Astrocyte (in vitro differentiated cells and primary cell): Measurements from ENCODE around the gene GPC5. TPM values are rescaled to one million over a fixed set of nuclear protein-coding genes. Genes with fewer than 3 reads are reported as not detected.

Source experiments
- DNase-seq: peaks from one replicate; pipeline ENCODE4 v3.0.0-alpha.2; 2010; ENCODE audit warnings: low read depth
- FAIRE-seq: peaks from 2 replicates; lab custom pipeline; 2011; peaks lifted over from hg19 to GRCh38; lab: Jason Lieb, UNC
- H2AFZ ChIP-seq: 2 replicates; pipeline ENCODE4 v1.6.0; 2012; ENCODE audit warnings: low read depth, low read length, inconsistent platforms
- H3K27ac ChIP-seq: 2 replicates; pipeline ENCODE4 v1.5.1; 2011; ENCODE audit warnings: low read depth, low read length, inconsistent platforms
- H3K27me3 ChIP-seq: 2 replicates; pipeline ENCODE4 v1.6.0; 2011; ENCODE audit warnings: low read length, inconsistent platforms; ENCODE audit not compliant: insufficient read depth
- H3K36me3 ChIP-seq: 2 replicates; pipeline ENCODE4 v1.5.1; 2011; ENCODE audit warnings: low read length, inconsistent platforms; ENCODE audit not compliant: insufficient read depth
- H3K4me1 ChIP-seq: 2 replicates; pipeline ENCODE4 v1.5.1; 2011; ENCODE audit warnings: low read length, inconsistent platforms; ENCODE audit not compliant: insufficient read depth
- H3K4me2 ChIP-seq: 2 replicates; pipeline ENCODE4 v1.6.0; 2012; ENCODE audit warnings: low read length, inconsistent platforms
- H3K4me3 ChIP-seq: 2 replicates; pipeline ENCODE4 v1.5.1; 2011; ENCODE audit warnings: low read depth, mild to moderate bottlenecking, low read length, inconsistent platforms; ENCODE audit not compliant: insufficient read depth
- H3K79me2 ChIP-seq: 2 replicates; pipeline ENCODE4 v1.6.0; 2012; ENCODE audit warnings: mild to moderate bottlenecking, low read length, inconsistent platforms; ENCODE audit not compliant: insufficient read depth
- H3K9ac ChIP-seq: 2 replicates; pipeline ENCODE4 v1.6.0; 2012; ENCODE audit warnings: mild to moderate bottlenecking, low read length, inconsistent platforms
- H3K9me3 ChIP-seq: 2 replicates; pipeline ENCODE4 v1.5.1; 2012; ENCODE audit warnings: low read depth, mild to moderate bottlenecking, low read length, inconsistent platforms; ENCODE audit not compliant: insufficient read depth
- H4K20me1 ChIP-seq: 2 replicates; pipeline ENCODE4 v1.6.0; 2012; ENCODE audit warnings: low read length, inconsistent platforms; ENCODE audit not compliant: insufficient read depth
- H3K27ac Mint-ChIP-seq: one replicate; pipeline ENCODE4 v1.8.0; 2021; ENCODE audit warnings: mild to moderate bottlenecking, mixed read lengths; ENCODE audit not compliant: unreplicated experiment
- H3K27me3 Mint-ChIP-seq: one replicate; pipeline ENCODE4 v1.8.0; 2021; ENCODE audit warnings: low read depth, mixed read lengths; ENCODE audit not compliant: unreplicated experiment
- H3K36me3 Mint-ChIP-seq: one replicate; pipeline ENCODE4 v1.8.0; 2021; ENCODE audit warnings: low read depth, mixed read lengths; ENCODE audit not compliant: unreplicated experiment
- H3K4me1 Mint-ChIP-seq: one replicate; pipeline ENCODE4 v1.8.0; 2021; ENCODE audit warnings: low read depth, mixed read lengths; ENCODE audit not compliant: unreplicated experiment
- H3K4me3 Mint-ChIP-seq: one replicate; pipeline ENCODE4 v1.8.0; 2021; ENCODE audit warnings: mild to moderate bottlenecking, moderate library complexity, mixed read lengths; ENCODE audit not compliant: unreplicated experiment
- H3K9me3 Mint-ChIP-seq: one replicate; pipeline ENCODE4 v1.8.0; 2021; ENCODE audit warnings: mild to moderate bottlenecking, mixed read lengths; ENCODE audit not compliant: unreplicated experiment
- EZH2 ChIP-seq: IDR thresholded peaks from 2 replicates; pipeline ENCODE4 v1.6.1; 2012; ENCODE audit warnings: mild to moderate bottlenecking, low read length, inconsistent platforms; ENCODE audit not compliant: insufficient read depth
- total RNA-seq: library from RNA; stranded (reverse); gene quantifications from 2 replicates; pipeline ENCODE4 v1.2.1, GENCODE V29; 2021
- TF ChIP-seq, protein P1 (sequence below): IDR thresholded peaks from 2 replicates; pipeline ENCODE4 v1.5.1; 2011; ENCODE audit warnings: low read depth, mild to moderate bottlenecking, inconsistent platforms, low read length, moderate library complexity; ENCODE audit not compliant: insufficient read depth

The GPC5 gene
- total RNA-seq, 1 donor from 2014 or later: 1.1 TPM

DNA sequence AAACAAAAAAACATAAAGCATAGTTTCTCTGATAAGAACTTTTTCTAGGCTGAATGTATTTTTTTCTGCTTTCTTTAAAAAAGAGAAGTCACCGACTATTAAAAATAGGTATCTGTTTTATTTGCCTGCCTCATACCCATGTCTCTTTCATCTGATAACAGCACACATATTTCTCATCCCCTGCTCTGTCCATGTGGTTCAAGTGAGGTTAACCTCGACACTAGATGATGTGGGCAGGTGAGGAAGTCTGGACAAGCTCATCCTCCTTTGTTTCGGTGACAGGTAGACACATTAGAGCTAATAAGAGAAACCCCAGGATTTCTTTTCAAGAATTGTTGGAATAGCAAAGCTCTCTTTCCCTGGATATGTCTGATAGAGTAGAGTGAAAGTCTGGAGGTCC, 222.7 kb downstream of the GPC5 start:
- Histone ChIP-seq H3K79me2 (no peaks in the 10 kb centered on the region), H3K27me3 (no peaks in the 10 kb centered on the region), H4K20me1 (no peaks in the 10 kb centered on the region), H3K9ac (no peak overlapping the region), H3K4me1 (no peaks in the 10 kb centered on the region), H3K4me3 (no peak overlapping the region), H3K27ac (no peak overlapping the region), H2AFZ (no peak overlapping the region), H3K9me3 (no peaks in the 10 kb centered on the region), H3K4me2 (no peak overlapping the region), H3K36me3 (no peaks in the 10 kb centered on the region)
- Mint-ChIP-seq H3K9me3 (no peaks in the 10 kb centered on the region), H3K27ac (no peak overlapping the region), H3K4me1 (no peaks in the 10 kb centered on the region), H3K4me3 (no peak overlapping the region), H3K36me3 (no peaks in the 10 kb centered on the region), H3K27me3 (no peaks in the 10 kb centered on the region)
- FAIRE-seq (no peak), DNase-seq (no peak)
- no peak for TF ChIP-seq EZH2
- TF ChIP-seq, protein P1, sequence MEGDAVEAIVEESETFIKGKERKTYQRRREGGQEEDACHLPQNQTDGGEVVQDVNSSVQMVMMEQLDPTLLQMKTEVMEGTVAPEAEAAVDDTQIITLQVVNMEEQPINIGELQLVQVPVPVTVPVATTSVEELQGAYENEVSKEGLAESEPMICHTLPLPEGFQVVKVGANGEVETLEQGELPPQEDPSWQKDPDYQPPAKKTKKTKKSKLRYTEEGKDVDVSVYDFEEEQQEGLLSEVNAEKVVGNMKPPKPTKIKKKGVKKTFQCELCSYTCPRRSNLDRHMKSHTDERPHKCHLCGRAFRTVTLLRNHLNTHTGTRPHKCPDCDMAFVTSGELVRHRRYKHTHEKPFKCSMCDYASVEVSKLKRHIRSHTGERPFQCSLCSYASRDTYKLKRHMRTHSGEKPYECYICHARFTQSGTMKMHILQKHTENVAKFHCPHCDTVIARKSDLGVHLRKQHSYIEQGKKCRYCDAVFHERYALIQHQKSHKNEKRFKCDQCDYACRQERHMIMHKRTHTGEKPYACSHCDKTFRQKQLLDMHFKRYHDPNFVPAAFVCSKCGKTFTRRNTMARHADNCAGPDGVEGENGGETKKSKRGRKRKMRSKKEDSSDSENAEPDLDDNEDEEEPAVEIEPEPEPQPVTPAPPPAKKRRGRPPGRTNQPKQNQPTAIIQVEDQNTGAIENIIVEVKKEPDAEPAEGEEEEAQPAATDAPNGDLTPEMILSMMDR: no peak

DNA sequence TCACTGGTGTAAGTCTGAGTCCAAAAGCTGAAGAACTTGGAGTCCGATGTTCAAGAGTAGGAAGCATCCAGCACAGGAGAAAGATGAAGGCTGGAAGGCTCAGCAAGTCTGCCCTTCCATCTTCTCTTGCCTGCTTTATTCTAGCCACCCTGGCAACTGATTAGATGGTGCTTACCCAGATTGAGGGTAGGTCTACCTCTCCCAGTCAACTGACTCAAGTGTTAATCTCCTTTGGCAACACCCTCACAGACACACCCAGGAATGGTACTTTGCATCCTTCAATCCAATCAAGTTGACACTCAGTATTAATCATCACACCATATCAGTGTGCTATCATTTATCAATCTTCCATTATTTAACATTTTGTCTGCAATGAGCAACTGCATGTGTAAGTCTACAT, 223.5 kb downstream of the GPC5 start:
- Histone ChIP-seq H3K4me3 (no peak overlapping the region), H4K20me1 (no peaks in the 10 kb centered on the region), H3K27ac (no peak overlapping the region), H3K9ac (no peak overlapping the region), H3K36me3 (no peaks in the 10 kb centered on the region), H3K9me3 (no peaks in the 10 kb centered on the region), H3K27me3 (no peaks in the 10 kb centered on the region), H2AFZ (no peak overlapping the region), H3K79me2 (no peaks in the 10 kb centered on the region), H3K4me2 (no peak overlapping the region), H3K4me1 (no peaks in the 10 kb centered on the region)
- no peaks in the 10 kb centered on the region for H3K4me1 Mint-ChIP-seq
- no peak overlapping the region for H3K27ac Mint-ChIP-seq
- no peaks in the 10 kb centered on the region for H3K36me3 Mint-ChIP-seq
- no peaks in the 10 kb centered on the region for H3K27me3 Mint-ChIP-seq
- DNase-seq (no peak), FAIRE-seq (no peak)
- no peak overlapping the region for H3K4me3 Mint-ChIP-seq
- no peaks in the 10 kb centered on the region for H3K9me3 Mint-ChIP-seq
- no peak for TF ChIP-seq EZH2
- TF ChIP-seq, protein P1: no peak

DNA sequence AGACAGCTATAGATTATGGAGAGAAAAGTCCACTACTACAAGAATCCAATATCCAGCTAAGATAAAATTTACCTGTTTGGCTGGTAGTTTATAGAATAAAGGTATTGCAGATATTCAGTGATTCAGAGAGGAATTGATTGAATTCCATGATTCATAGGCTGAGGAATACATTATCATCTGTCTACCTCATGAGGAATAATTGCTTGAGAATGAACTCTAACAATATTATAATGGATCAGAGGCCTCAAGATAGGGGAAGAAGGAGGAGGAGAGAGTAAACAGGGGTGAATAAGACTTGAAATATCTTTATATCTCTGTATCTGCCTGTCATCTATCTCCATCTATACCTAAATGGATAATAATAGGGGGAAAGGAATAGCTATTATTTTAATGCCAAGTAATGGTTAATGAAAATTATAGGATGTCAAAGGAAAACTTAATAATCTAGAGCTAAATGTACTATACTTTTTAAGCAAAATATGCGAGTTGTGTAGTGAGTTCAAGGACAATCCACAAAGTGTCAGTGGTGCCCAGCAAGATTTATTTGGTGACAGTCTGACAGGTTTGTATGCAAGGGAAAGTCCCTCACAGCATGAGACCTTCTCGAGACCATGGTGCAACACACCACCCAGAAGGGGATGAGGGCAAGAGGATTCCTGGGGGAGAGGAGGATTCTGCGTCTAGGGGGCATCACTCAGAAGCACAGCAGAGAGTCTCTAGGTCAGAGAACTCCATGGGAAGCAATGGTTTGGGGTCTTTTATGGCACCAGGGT, 224.5 kb downstream of the GPC5 start:
- no peak overlapping the region for H3K27ac ChIP-seq
- no peaks in the 10 kb centered on the region for H3K4me1 ChIP-seq
- H3K9me3 Mint-ChIP-seq: no peaks in the 10 kb centered on the region
- no peaks in the 10 kb centered on the region for H3K36me3 ChIP-seq
- H3K27ac Mint-ChIP-seq: no peak overlapping the region
- H3K4me3 Mint-ChIP-seq: no peak overlapping the region
- no peak overlapping the region for H3K4me2 ChIP-seq
- H3K9ac ChIP-seq: no peak overlapping the region
- no peaks in the 10 kb centered on the region for H3K4me1 Mint-ChIP-seq
- H4K20me1 ChIP-seq: no peaks in the 10 kb centered on the region
- no peaks in the 10 kb centered on the region for H3K27me3 Mint-ChIP-seq
- TF ChIP-seq, protein P1: no peak
- no peak for TF ChIP-seq EZH2
- no peak for FAIRE-seq
- no peak overlapping the region for H2AFZ ChIP-seq
- no peaks in the 10 kb centered on the region for H3K36me3 Mint-ChIP-seq
- no peak for DNase-seq
- no peaks in the 10 kb centered on the region for H3K27me3 ChIP-seq
- H3K4me3 ChIP-seq: no peak overlapping the region
- no peaks in the 10 kb centered on the region for H3K9me3 ChIP-seq
- no peaks in the 10 kb centered on the region for H3K79me2 ChIP-seq
